Measurements from ENCODE around the gene VCP. TPM values are rescaled to one million over a fixed set of nuclear protein-coding genes. Genes with fewer than 3 reads are reported as not detected.

Gene VCP
- total RNA-seq, 4 donors from 2014 or later = 134 to 190 (median 149) TPM

GRCh38 chr9:35111001-35111933 is 38.8 kb upstream of the VCP start:
- peaks cover 0 to 64% (median 46%) of the 10 kb centered on the region in 4 donors for H3K4me1 ChIP-seq

GRCh38 chr9:35110327-35110761 is 37.9 kb upstream of the VCP start:
- 15 to 20% methylated on average over 3 of the region's 3 CpGs for WGBS, 2 donors
- no peak for DNase-seq (ENCODE audit: low spot score in 2 of 2)

More at GRCh38 chr9:35111001-35111933, 38.8 kb upstream of the VCP start:
- H3K27ac ChIP-seq = peak overlapping the region; percentile 90 to 99 (median 93)
- peak overlapping the region; percentile 68 to 90 (median 76) for H3K4me3 ChIP-seq
- DNase-seq (ENCODE audit: low spot score in 2 of 2) = peak; percentile 97
- WGBS, 2 donors = 1% methylated on average over 35 to 47 of the region's 57 CpGs
- H3K36me3 ChIP-seq = peaks cover 0 to 27% (median 7%) of the 10 kb centered on the region in 3 donors
- no peaks in the 10 kb centered on the region for H3K9me3 ChIP-seq
- TF ChIP-seq CTCF (IDR thresholded peaks at IDR 0.05) (peak in 1 of 5 experiments; percentile 10), EP300 (IDR thresholded peaks at IDR 0.05) (peak; percentile 37 to 61), POLR2A (IDR thresholded peaks at IDR 0.05) (peak; percentile 47 to 69)
- no peaks in the 10 kb centered on the region for H3K27me3 ChIP-seq

GRCh38 chr9:35108946-35109575 is 36.6 kb upstream of the VCP start:
- TF ChIP-seq POLR2A (IDR thresholded peaks at IDR 0.05) (no peak), EP300 (IDR thresholded peaks at IDR 0.05) (no peak), CTCF (IDR thresholded peaks at IDR 0.05) (no peak)
- no peaks in the 10 kb centered on the region for H3K27me3 ChIP-seq
- no peak for DNase-seq (ENCODE audit: low spot score in 2 of 2)
- H3K4me3 ChIP-seq = no peak overlapping the region
- no peaks in the 10 kb centered on the region for H3K9me3 ChIP-seq
- H3K36me3 ChIP-seq = peaks cover 0 to 49% (median 16%) of the 10 kb centered on the region in 3 donors
- H3K27ac ChIP-seq = peak overlapping the region in 2 of 4 donors; percentile 92 to 99
- 59 to 70% methylated on average over 7 to 8 of the region's 8 CpGs for WGBS, 2 donors
- peaks cover 0 to 50% (median 34%) of the 10 kb centered on the region in 4 donors for H3K4me1 ChIP-seq

More at GRCh38 chr9:35110327-35110761, 37.9 kb upstream of the VCP start:
- Histone ChIP-seq H3K9me3 (no peaks in the 10 kb centered on the region), H3K4me1 (peaks cover 0 to 61% (median 45%) of the 10 kb centered on the region in 4 donors), H3K4me3 (peak overlapping the region in 3 of 4 donors; percentile 68 to 90 (median 79)), H3K27me3 (no peaks in the 10 kb centered on the region), H3K27ac (peak overlapping the region; percentile 90 to 99 (median 93)), H3K36me3 (peaks cover 0 to 37% (median 12%) of the 10 kb centered on the region in 3 donors)
- no peak for TF ChIP-seq CTCF (IDR thresholded peaks at IDR 0.05)
- TF ChIP-seq EP300 (IDR thresholded peaks at IDR 0.05) = peak in 1 of 2 donors; percentile 32

GRCh38 chr9:35108461-35108860 is 36.0 kb upstream of the VCP start:
- DNase-seq (ENCODE audit: low spot score in 2 of 2) = no peak
- Histone ChIP-seq H3K27me3 (no peaks in the 10 kb centered on the region), H3K27ac (peak overlapping the region in 1 of 4 donors; percentile 2), H3K4me3 (no peak overlapping the region), H3K9me3 (no peaks in the 10 kb centered on the region), H3K36me3 (peaks cover 0 to 50% (median 16%) of the 10 kb centered on the region in 3 donors), H3K4me1 (peaks cover 0 to 50% (median 31%) of the 10 kb centered on the region in 4 donors)
- TF ChIP-seq CTCF (IDR thresholded peaks at IDR 0.05) (no peak), POLR2A (IDR thresholded peaks at IDR 0.05) (no peak), EP300 (IDR thresholded peaks at IDR 0.05) (no peak)
- WGBS, 2 donors = 87 to 89% methylated on average over 6 of the region's 6 CpGs

Data from tibial nerve (tissue), 4 donors.